Endothelial cell of umbilical vein (primary cell): Measurements from ENCODE around the gene PLPPR4. TPM values are rescaled to one million over a fixed set of nuclear protein-coding genes. Genes with fewer than 3 reads are reported as not detected.

Source experiments
- BruUV-seq: library from RNA; stranded (reverse); fragments of 400-500 nt; replicated peaks from 2 replicates; lab custom pipeline; 2021; lab: Mats Ljungman, UMichigan
- CTCF ChIA-PET: fragments of 300-600, 350-600 bp; sonication (Branson Sonifier 250); formaldehyde crosslinking; loops from one replicate; lab custom pipeline; 2021; ENCODE audit warnings: antibody characterized with exemption, inconsistent platforms; lab: Charles Lee
- POLR2A ChIA-PET: fragments of 300-600, 350-600 bp; sonication (Branson Sonifier 250); formaldehyde crosslinking; loops from one replicate; lab custom pipeline; 2021; ENCODE audit warnings: antibody characterized with exemption, inconsistent platforms; lab: Charles Lee
- DNase-seq: peaks from one replicate; pipeline ENCODE4 v3.0.0-alpha.2; 2011; ENCODE audit warnings: low read depth, low spot score
- FAIRE-seq: peaks from 2 replicates; lab custom pipeline; 2011; peaks lifted over from hg19 to GRCh38; lab: Jason Lieb, UNC
- H2AFZ ChIP-seq: 2 replicates; pipeline ENCODE4 v1.6.0; 2012; ENCODE audit warnings: low read depth, low read length, control low read depth, inconsistent platforms
- H3K27ac ChIP-seq: 2 replicates; pipeline ENCODE4 v1.5.1; 2011; ENCODE audit warnings: low read depth, mild to moderate bottlenecking, control low read depth, low read length, moderate library complexity; ENCODE audit not compliant: insufficient read depth
- H3K27me3 ChIP-seq, 2 experiments: 2 replicates each; pipeline versions ENCODE4 v1.6.0 to v1.6.1; 2011; ENCODE audit warnings: low read length in 2 of 2, mixed read lengths in 1 of 2; ENCODE audit not compliant: control insufficient read depth in 2 of 2, insufficient read depth in 2 of 2
- H3K36me3 ChIP-seq, 2 experiments: 2 replicates in 1 of 2; 3 replicates in 1 of 2; pipeline ENCODE4 v1.5.1; 2011; ENCODE audit warnings: low read length in 2 of 2, mild to moderate bottlenecking in 1 of 2, moderate library complexity in 1 of 2; ENCODE audit not compliant: control insufficient read depth in 2 of 2, insufficient read depth in 2 of 2; ENCODE audit errors: extremely low read depth in 1 of 2
- H3K4me1 ChIP-seq: 3 replicates; pipeline ENCODE4 v1.5.1; 2011; ENCODE audit warnings: mild to moderate bottlenecking, low read length; ENCODE audit not compliant: control insufficient read depth, insufficient read depth; ENCODE audit errors: extremely low read depth
- H3K4me2 ChIP-seq: 2 replicates; pipeline ENCODE4 v1.6.1; 2011; ENCODE audit warnings: low read length, control low read depth, mixed read lengths; ENCODE audit not compliant: insufficient read depth
- H3K4me3 ChIP-seq, 3 experiments: fragments of 200-600 bp in 1 of 3; sonication (generic), shearing (Covaris generic) in 1 of 3; replicated peaks in 1 of 3; 2 replicates each; pipeline ENCODE4 v1.5.1; 2011 to 2016; ENCODE audit warnings: control low read depth in 3 of 3, low read length in 3 of 3, mild to moderate bottlenecking in 2 of 3, inconsistent platforms in 1 of 3, low read depth in 1 of 3, moderate library complexity in 1 of 3; ENCODE audit not compliant: insufficient read depth in 1 of 3
- H3K79me2 ChIP-seq: 2 replicates; pipeline ENCODE4 v1.6.0; 2012; ENCODE audit warnings: low read length, inconsistent platforms; ENCODE audit not compliant: control insufficient read depth, insufficient read depth
- H3K9ac ChIP-seq: replicated peaks from 2 replicates; pipeline ENCODE3; 2011; ENCODE audit warnings: low read length, control low read depth; ENCODE audit not compliant: insufficient read depth; ENCODE audit errors: extremely low read depth
- H3K9me1 ChIP-seq: replicated peaks from 3 replicates; pipeline ENCODE4 v1.6.0; 2011; ENCODE audit warnings: mild to moderate bottlenecking, low read length; ENCODE audit not compliant: control insufficient read depth, insufficient read depth; ENCODE audit errors: extremely low read depth
- H3K9me3 ChIP-seq: replicated peaks from 2 replicates; pipeline ENCODE4 v1.5.1; 2012; ENCODE audit warnings: low read length, inconsistent platforms; ENCODE audit not compliant: control insufficient read depth, insufficient read depth
- H4K20me1 ChIP-seq: replicated peaks from 2 replicates; pipeline ENCODE3; 2011; ENCODE audit warnings: mild to moderate bottlenecking, low read length; ENCODE audit not compliant: control insufficient read depth, insufficient read depth; ENCODE audit errors: extremely low read depth
- EZH2 ChIP-seq: IDR thresholded peaks from 2 replicates; pipeline ENCODE4 v1.6.1; 2012; ENCODE audit warnings: borderline replicate concordance, low read depth, mild to moderate bottlenecking, moderate library complexity, low read length, inconsistent platforms; ENCODE audit not compliant: severe bottlenecking
- FOS ChIP-seq: IDR thresholded peaks from 2 replicates; pipeline ENCODE4 v1.6.1; 2011; ENCODE audit warnings: mild to moderate bottlenecking, low read length, moderate library complexity, borderline replicate concordance; ENCODE audit not compliant: insufficient read depth
- GATA2 ChIP-seq: IDR thresholded peaks from 2 replicates; pipeline ENCODE4 v1.7.0; 2011; ENCODE audit warnings: low read depth, mild to moderate bottlenecking, moderate library complexity, mixed read lengths, low read length; ENCODE audit not compliant: insufficient read length, insufficient read depth
- JUN ChIP-seq: IDR thresholded peaks from 2 replicates; pipeline ENCODE4 v1.6.1; 2011; ENCODE audit warnings: borderline replicate concordance, low read depth; ENCODE audit not compliant: insufficient read length, insufficient read depth
- MYC ChIP-seq: IDR thresholded peaks from one replicate; pipeline ENCODE4 v1.6.1; 2011; ENCODE audit warnings: mild to moderate bottlenecking, low read depth, low read length
- POLR2A ChIP-seq: IDR thresholded peaks from 2 replicates; pipeline ENCODE4 v1.6.1; 2012; ENCODE audit warnings: low read depth, mild to moderate bottlenecking, control low read depth, low read length
- POLR2AphosphoS5 ChIP-seq: IDR thresholded peaks from 2 replicates; pipeline ENCODE4 v1.6.1; 2012; ENCODE audit warnings: low read depth, mild to moderate bottlenecking, control low read depth, low read length, moderate library complexity; ENCODE audit not compliant: insufficient read depth
- dilution Hi-C: fragments of 300-500 bp; cut with MboI; formaldehyde crosslinking; loops from one replicate; pipeline ENCODE4 v1.15.0; 2019; ENCODE audit warnings: low sequenced_read_pairs; ENCODE audit not compliant: extremely low pct_ligation_motif_present
- intact Hi-C: fragments of 100-400 bp; cut with micrococcal nuclease; formaldehyde crosslinking; loops from one replicate; pipeline ENCODE4 v1.10.0; 2022
- polyA plus RNA-seq, 4 experiments: library from polyadenylated mRNA; depleted of rRNA in 3 of 4; stranded (reverse) in 3 of 4; unstranded in 1 of 4; fragments of >200 nt; gene quantifications; 2 replicates each; pipeline versions ENCODE4 v1.2.1 to v1.2.3, GENCODE V29; 2011 to 2012; ENCODE audit warnings: missing spikeins in 1 of 4
- total RNA-seq: library from RNA; stranded (reverse); gene quantifications from 2 replicates; pipeline ENCODE4 v1.2.3, GENCODE V29; 2021
- TF ChIP-seq, protein P1 (sequence below), 2 donors: IDR thresholded peaks; 1 replicate in 1 of 2; 2 replicates in 1 of 2; pipeline ENCODE4 v1.5.1; 2011; ENCODE audit warnings: low read length in 2 of 2, mild to moderate bottlenecking in 2 of 2, moderate library complexity in 2 of 2, control low read depth in 1 of 2, inconsistent platforms in 1 of 2, low read depth in 1 of 2; ENCODE audit not compliant: insufficient read depth in 1 of 2; ENCODE audit errors: extremely low read depth in 1 of 2
- TF ChIP-seq, protein P2 (sequence below): IDR thresholded peaks from 2 replicates; pipeline ENCODE4 v1.6.1; 2011; ENCODE audit not compliant: insufficient read depth, insufficient read length

The PLPPR4 gene
- total and polyA plus RNA-seq, 2 donors (not counting 3 experiments of a cell fraction or from before 2014, with no cell fraction given) = not detected

DNA sequence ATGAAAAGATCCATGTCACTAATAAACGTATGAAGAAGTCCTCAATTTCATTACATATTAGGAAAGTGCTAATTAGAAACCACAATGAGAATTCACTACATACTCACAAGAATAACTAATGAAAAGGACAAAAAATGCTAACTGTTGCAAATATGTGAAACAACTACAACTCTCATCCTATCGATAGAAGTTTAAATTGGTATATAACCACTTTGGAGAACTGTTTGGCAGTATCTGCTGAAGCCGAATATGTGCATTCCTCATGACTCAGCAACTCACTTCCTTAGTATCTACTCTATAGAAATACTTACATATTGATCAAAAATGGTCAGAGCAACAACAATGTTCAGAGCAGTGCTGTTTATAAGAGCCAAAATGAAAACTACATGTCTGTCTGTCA lies 66.8 kb downstream of the PLPPR4 start:
- TF ChIP-seq FOS (no peak), GATA2 (no peak), JUN (no peak), POLR2AphosphoS5 (no peak), EZH2 (no peak), POLR2A (no peak), MYC (no peak)
- TF ChIP-seq, protein P1, sequence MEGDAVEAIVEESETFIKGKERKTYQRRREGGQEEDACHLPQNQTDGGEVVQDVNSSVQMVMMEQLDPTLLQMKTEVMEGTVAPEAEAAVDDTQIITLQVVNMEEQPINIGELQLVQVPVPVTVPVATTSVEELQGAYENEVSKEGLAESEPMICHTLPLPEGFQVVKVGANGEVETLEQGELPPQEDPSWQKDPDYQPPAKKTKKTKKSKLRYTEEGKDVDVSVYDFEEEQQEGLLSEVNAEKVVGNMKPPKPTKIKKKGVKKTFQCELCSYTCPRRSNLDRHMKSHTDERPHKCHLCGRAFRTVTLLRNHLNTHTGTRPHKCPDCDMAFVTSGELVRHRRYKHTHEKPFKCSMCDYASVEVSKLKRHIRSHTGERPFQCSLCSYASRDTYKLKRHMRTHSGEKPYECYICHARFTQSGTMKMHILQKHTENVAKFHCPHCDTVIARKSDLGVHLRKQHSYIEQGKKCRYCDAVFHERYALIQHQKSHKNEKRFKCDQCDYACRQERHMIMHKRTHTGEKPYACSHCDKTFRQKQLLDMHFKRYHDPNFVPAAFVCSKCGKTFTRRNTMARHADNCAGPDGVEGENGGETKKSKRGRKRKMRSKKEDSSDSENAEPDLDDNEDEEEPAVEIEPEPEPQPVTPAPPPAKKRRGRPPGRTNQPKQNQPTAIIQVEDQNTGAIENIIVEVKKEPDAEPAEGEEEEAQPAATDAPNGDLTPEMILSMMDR (IDR thresholded peaks at IDR 0.05; ENCODE audit: extremely low read depth in 1 of 2, insufficient read depth in 1 of 2, low read depth in 1 of 2, low read length in 2 of 2) = no peak
- TF ChIP-seq, protein P2, sequence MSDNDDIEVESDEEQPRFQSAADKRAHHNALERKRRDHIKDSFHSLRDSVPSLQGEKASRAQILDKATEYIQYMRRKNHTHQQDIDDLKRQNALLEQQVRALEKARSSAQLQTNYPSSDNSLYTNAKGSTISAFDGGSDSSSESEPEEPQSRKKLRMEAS = no peak
- no peak overlapping the region for H3K4me3 ChIP-seq
- intact Hi-C loops (no loop called here), dilution Hi-C loops (no loop called here)
- H3K9ac ChIP-seq = no peak overlapping the region
- H4K20me1 ChIP-seq = no peaks in the 10 kb centered on the region
- POLR2A ChIA-PET = no interaction called here
- no peaks in the 10 kb centered on the region for H3K36me3 ChIP-seq
- FAIRE-seq (no peak), DNase-seq (no peak)
- H3K4me1 ChIP-seq = no peaks in the 10 kb centered on the region
- no peak overlapping the region for H2AFZ ChIP-seq
- no peak overlapping the region for H3K4me2 ChIP-seq
- BruUV-seq = no TSS peak
- H3K9me3 ChIP-seq = no peaks in the 10 kb centered on the region
- H3K9me1 ChIP-seq = no peaks in the 10 kb centered on the region
- H3K27me3 ChIP-seq = no peaks in the 10 kb centered on the region
- CTCF ChIA-PET = interaction anchor here (1.1 to 1.6 kb wide), 2 partner anchors 17 to 196 kb away, joined by 3 to 4 read pairs; no protein-coding TSS in a partner anchor
- H3K27ac ChIP-seq = no peak overlapping the region
- H3K79me2 ChIP-seq = no peaks in the 10 kb centered on the region
